Lower lobe of right lung (tissue), 2 donors: ENCODE results near the gene KCNC1. TPM values are rescaled to one million over a fixed set of nuclear protein-coding genes. Genes with fewer than 3 reads are reported as not detected.

Source experiments
- ATAC-seq, 2 donors: fragments of 200-7000 bp; cut with Tn5 transposase; one replicate each; pipeline ENCODE4 v1.9.1; 2020 to 2022; ENCODE audit warnings: mild to moderate bottlenecking in 2 of 2, moderate library complexity in 2 of 2
- DNase-seq: peaks from one replicate; pipeline ENCODE4 v3.0.0-alpha.2; 2020
- H3K27ac ChIP-seq: fragments of 200-600 bp; one replicate; pipeline ENCODE4 v1.8.0; 2022
- H3K27me3 ChIP-seq: fragments of 200-600 bp; one replicate; pipeline ENCODE4 v1.8.0; 2022; ENCODE audit warnings: low read depth
- H3K36me3 ChIP-seq: fragments of 200-600 bp; one replicate; pipeline ENCODE4 v1.8.0; 2022; ENCODE audit warnings: mild to moderate bottlenecking
- H3K4me1 ChIP-seq: fragments of 200-600 bp; one replicate; pipeline ENCODE4 v1.8.0; 2022
- H3K4me3 ChIP-seq: fragments of 200-600 bp; one replicate; pipeline ENCODE4 v1.8.0; 2022; ENCODE audit warnings: mild to moderate bottlenecking
- H3K9me3 ChIP-seq: fragments of 200-600 bp; one replicate; pipeline ENCODE4 v1.8.0; 2022
- CTCF ChIP-seq: fragments of 200-600 bp; IDR thresholded peaks from one replicate; pipeline ENCODE4 v1.8.0; 2022; ENCODE audit warnings: antibody characterized with exemption, mild to moderate bottlenecking
- intact Hi-C: fragments of 100-400 bp; cut with DNase I; formaldehyde crosslinking; loops from one replicate; pipeline ENCODE4 v1.11.0; 2022
- total RNA-seq: library from RNA; stranded (reverse); fragmentation: NEBNext Ultra II Directional; extraction: Animal tissue kit (Norgen Biotek cat#: 25700); gene quantifications from one replicate; pipeline ENCODE4 v1.2.1, GENCODE V29; 2021
- donor health status: DM: no; HTN: yes; CAD: no; lungs with severe emphysema.

Gene KCNC1
- total RNA-seq, 1 donor from 2014 or later, result not detected

GRCh38 chr11:17750801-17751165 is 16.2 kb downstream of the KCNC1 start:
- H3K27me3 ChIP-seq, result peaks cover 11% of the 10 kb centered on the region
- no peaks in the 10 kb centered on the region for H3K9me3 ChIP-seq
- H3K4me3 ChIP-seq, result no peak overlapping the region
- no peaks in the 10 kb centered on the region for H3K4me1 ChIP-seq
- intact Hi-C loops, result no loop called here
- no peaks in the 10 kb centered on the region for H3K36me3 ChIP-seq
- ATAC-seq (no peak), DNase-seq (no peak)
- no peak overlapping the region for H3K27ac ChIP-seq
- no peak for TF ChIP-seq CTCF

DNA sequence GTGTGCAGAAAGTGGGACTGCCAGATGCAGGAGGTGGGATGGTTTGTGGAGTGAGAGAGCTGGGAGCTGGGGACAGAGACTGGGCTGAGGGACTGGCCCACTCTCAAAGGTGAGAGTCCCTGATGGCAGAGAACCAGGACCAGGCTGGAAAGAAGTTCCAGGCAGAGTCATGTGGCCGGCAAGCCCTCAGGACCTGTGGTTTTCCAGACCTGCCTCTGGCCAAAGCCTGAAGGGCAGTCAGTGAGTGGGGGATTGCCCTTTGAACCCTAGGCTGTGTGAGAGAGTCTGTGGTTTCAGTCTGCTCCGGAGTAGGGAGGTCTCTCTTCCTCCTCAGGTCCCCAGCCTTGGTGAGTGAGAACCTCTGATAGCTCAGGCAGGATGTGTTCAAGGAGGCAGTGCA is 17.0 kb downstream of the KCNC1 start:
- no peak overlapping the region for H3K27ac ChIP-seq
- H3K9me3 ChIP-seq, result no peaks in the 10 kb centered on the region
- intact Hi-C loops, result no loop called here
- ATAC-seq, result no peak
- H3K4me1 ChIP-seq, result no peaks in the 10 kb centered on the region
- peaks cover 11% of the 10 kb centered on the region for H3K27me3 ChIP-seq
- TF ChIP-seq CTCF, result no peak
- no peaks in the 10 kb centered on the region for H3K36me3 ChIP-seq
- no peak overlapping the region for H3K4me3 ChIP-seq
- DNase-seq, result no peak

GRCh38 chr11:17752144-17752543 is 17.6 kb downstream of the KCNC1 start:
- DNase-seq, result peak; percentile 13
- TF ChIP-seq CTCF, result no peak
- no peaks in the 10 kb centered on the region for H3K36me3 ChIP-seq
- no peak for ATAC-seq
- H3K4me3 ChIP-seq, result no peak overlapping the region
- H3K27me3 ChIP-seq, result peaks cover 11% of the 10 kb centered on the region
- intact Hi-C loops, result no loop called here
- H3K9me3 ChIP-seq, result no peaks in the 10 kb centered on the region
- H3K27ac ChIP-seq, result no peak overlapping the region
- no peaks in the 10 kb centered on the region for H3K4me1 ChIP-seq

DNA sequence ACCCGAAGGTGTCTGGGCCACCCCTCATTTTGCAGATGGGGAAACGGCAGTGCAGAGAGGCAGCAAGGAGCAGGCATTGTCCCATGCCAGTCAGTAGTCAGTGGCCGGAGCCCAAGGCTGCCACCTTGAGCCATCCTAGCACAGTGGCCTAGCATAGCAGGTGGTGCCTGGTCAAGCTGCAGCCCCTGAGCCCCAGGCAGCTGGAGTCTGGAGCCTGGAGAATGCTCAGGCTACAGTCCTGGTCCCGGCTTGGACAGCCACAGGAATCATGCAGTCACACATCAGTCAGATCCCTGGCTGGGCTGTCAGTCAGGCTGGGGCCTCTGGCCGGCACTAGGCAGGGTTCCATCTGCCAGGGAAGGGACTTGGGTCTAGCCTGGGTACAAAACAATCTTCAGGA is 18.6 kb downstream of the KCNC1 start:
- Histone ChIP-seq H3K27ac (no peak overlapping the region), H3K36me3 (no peaks in the 10 kb centered on the region), H3K9me3 (no peaks in the 10 kb centered on the region), H3K4me3 (no peak overlapping the region), H3K4me1 (no peaks in the 10 kb centered on the region), H3K27me3 (peaks cover 6% of the 10 kb centered on the region)
- TF ChIP-seq CTCF, result no peak
- no peak for ATAC-seq
- intact Hi-C loops, result no loop called here
- DNase-seq, result peak; percentile 33

DNA sequence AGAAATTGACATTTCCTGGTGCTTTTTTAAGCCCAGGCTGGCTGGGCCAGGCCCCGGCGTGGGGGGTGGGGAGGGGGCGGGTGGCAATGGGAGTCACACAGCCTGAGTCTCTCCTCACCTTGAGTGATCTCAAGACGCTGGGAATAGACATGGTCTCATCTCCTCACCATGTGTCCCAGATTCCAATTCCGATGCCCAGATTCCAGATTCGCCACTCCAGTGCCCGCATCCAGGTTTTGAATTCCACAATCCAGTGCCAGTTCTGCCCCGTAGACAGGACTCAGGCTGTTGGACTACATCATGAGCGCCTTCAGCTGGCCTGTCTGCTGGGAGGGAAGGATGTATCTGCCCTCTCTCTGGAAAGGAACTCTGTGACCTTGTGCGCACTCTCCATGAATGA is 19.1 kb downstream of the KCNC1 start:
- intact Hi-C loops, result no loop called here
- ATAC-seq, result no peak
- Histone ChIP-seq H3K27ac (no peak overlapping the region), H3K36me3 (no peaks in the 10 kb centered on the region), H3K9me3 (peaks cover 4% of the 10 kb centered on the region), H3K4me1 (no peaks in the 10 kb centered on the region), H3K27me3 (peaks cover 6% of the 10 kb centered on the region), H3K4me3 (no peak overlapping the region)
- no peak for TF ChIP-seq CTCF
- DNase-seq, result peak; percentile 7

GRCh38 chr11:17755891-17756290 is 21.3 kb downstream of the KCNC1 start:
- H3K9me3 ChIP-seq, result peaks cover 4% of the 10 kb centered on the region
- H3K4me1 ChIP-seq, result no peaks in the 10 kb centered on the region
- intact Hi-C loops, result no loop called here
- H3K27me3 ChIP-seq, result no peaks in the 10 kb centered on the region
- DNase-seq (no peak), ATAC-seq (no peak)
- H3K36me3 ChIP-seq, result no peaks in the 10 kb centered on the region
- no peak overlapping the region for H3K4me3 ChIP-seq
- no peak overlapping the region for H3K27ac ChIP-seq
- TF ChIP-seq CTCF, result no peak
